Mesenchymal stem cell (in vitro differentiated cells and primary cell): Measurements from ENCODE around the gene ITSN2.

ENCODE experiments used
- DNase-seq: peaks from one replicate; pipeline ENCODE4 v3.0.0-alpha.2; 2013
- H2AFZ ChIP-seq: one replicate; pipeline ENCODE4 v1.6.1; 2013; ENCODE audit warnings: low read depth, mild to moderate bottlenecking, control low read depth, inconsistent platforms, low read length, moderate library complexity
- H2AK5ac ChIP-seq: 2 replicates; pipeline ENCODE4 v1.6.1; 2013; ENCODE audit warnings: low read length, moderate library complexity, mild to moderate bottlenecking, inconsistent platforms; ENCODE audit not compliant: severe bottlenecking
- H2BK120ac ChIP-seq: one replicate; pipeline ENCODE4 v1.6.1; 2013; ENCODE audit warnings: low read depth, mild to moderate bottlenecking, inconsistent platforms, low read length, moderate library complexity
- H2BK12ac ChIP-seq, 2 experiments: one replicate each; pipeline ENCODE4 v1.6.1; 2013; ENCODE audit warnings: inconsistent platforms in 2 of 2, low read length in 2 of 2, mild to moderate bottlenecking in 2 of 2, moderate library complexity in 2 of 2, control low read depth in 1 of 2
- H2BK15ac ChIP-seq: one replicate; pipeline ENCODE4 v1.6.1; 2013; ENCODE audit warnings: mild to moderate bottlenecking, low read depth, inconsistent platforms; ENCODE audit not compliant: poor library complexity, severe bottlenecking
- H2BK5ac ChIP-seq: 2 replicates; pipeline ENCODE4 v1.6.1; 2013; ENCODE audit warnings: low read depth, mild to moderate bottlenecking, low read length, control low read depth, inconsistent platforms; ENCODE audit not compliant: poor library complexity, severe bottlenecking
- H3K14ac ChIP-seq, 2 experiments: one replicate each; pipeline ENCODE4 v1.6.1; 2013; ENCODE audit warnings: inconsistent platforms in 2 of 2, low read length in 2 of 2, control low read depth in 1 of 2, mild to moderate bottlenecking in 1 of 2, moderate library complexity in 1 of 2
- H3K18ac ChIP-seq, 2 experiments: one replicate each; pipeline ENCODE4 v1.6.1; 2013; ENCODE audit warnings: inconsistent platforms in 2 of 2, low read length in 2 of 2, control low read depth in 1 of 2, low read depth in 1 of 2, mild to moderate bottlenecking in 1 of 2
- H3K23ac ChIP-seq, 2 experiments: one replicate each; pipeline ENCODE4 v1.6.1; 2013; ENCODE audit warnings: inconsistent platforms in 2 of 2, low read length in 2 of 2, mild to moderate bottlenecking in 2 of 2, moderate library complexity in 2 of 2, control low read depth in 1 of 2
- H3K27ac ChIP-seq: 2 replicates; pipeline ENCODE4 v1.5.1; 2013; ENCODE audit warnings: mild to moderate bottlenecking, moderate library complexity, low read length, control low read depth, inconsistent platforms; ENCODE audit not compliant: poor library complexity, severe bottlenecking
- H3K27me3 ChIP-seq, 2 experiments: 2 replicates each; pipeline versions ENCODE4 v1.6.1 to v1.7.0; 2013; ENCODE audit warnings: low read length in 2 of 2, mild to moderate bottlenecking in 2 of 2, moderate library complexity in 2 of 2, control low read depth in 1 of 2, inconsistent platforms in 1 of 2; ENCODE audit not compliant: control insufficient read depth in 1 of 2, insufficient read depth in 1 of 2
- H3K36me3 ChIP-seq, 2 experiments: 2 replicates each; pipeline versions ENCODE4 v1.6.1 to v1.7.0; 2013; ENCODE audit warnings: low read length in 2 of 2, control low read depth in 1 of 2, inconsistent platforms in 1 of 2, low read depth in 1 of 2, mild to moderate bottlenecking in 1 of 2; ENCODE audit not compliant: insufficient read depth in 2 of 2, control insufficient read depth in 1 of 2
- H3K4ac ChIP-seq, 2 experiments: one replicate each; pipeline ENCODE4 v1.6.1; 2013; ENCODE audit warnings: inconsistent platforms in 2 of 2, low read length in 2 of 2, mild to moderate bottlenecking in 2 of 2, moderate library complexity in 2 of 2, control low read depth in 1 of 2, low read depth in 1 of 2
- H3K4me1 ChIP-seq: 2 replicates; pipeline ENCODE4 v1.6.1; 2013; ENCODE audit warnings: low read depth, low read length, control low read depth; ENCODE audit not compliant: control insufficient read depth, insufficient read depth
- H3K4me2 ChIP-seq: 2 replicates; pipeline ENCODE4 v1.6.1; 2013; ENCODE audit warnings: low read length, mild to moderate bottlenecking, inconsistent platforms; ENCODE audit not compliant: poor library complexity, severe bottlenecking
- H3K4me3 ChIP-seq, 2 experiments: 2 replicates each; pipeline versions ENCODE4 v1.5.1 to v1.7.0; 2013; ENCODE audit warnings: low read length in 2 of 2, mild to moderate bottlenecking in 2 of 2, control low read depth in 1 of 2, low read depth in 1 of 2; ENCODE audit not compliant: insufficient read depth in 1 of 2
- H3K79me1 ChIP-seq: replicated peaks from 2 replicates; pipeline ENCODE4 v1.6.1; 2013; ENCODE audit warnings: mild to moderate bottlenecking, control low read depth, low read length, inconsistent platforms; ENCODE audit not compliant: poor library complexity, severe bottlenecking
- H3K9ac ChIP-seq: 2 replicates; pipeline ENCODE4 v1.7.0; 2013; ENCODE audit warnings: mild to moderate bottlenecking, low read length, moderate library complexity
- H3K9me3 ChIP-seq: 2 replicates; pipeline ENCODE4 v1.7.0; 2013; ENCODE audit warnings: mild to moderate bottlenecking, low read length; ENCODE audit not compliant: control insufficient read depth
- H4K8ac ChIP-seq: one replicate; pipeline ENCODE4 v1.6.1; 2013; ENCODE audit warnings: inconsistent platforms, mild to moderate bottlenecking, low read length, moderate library complexity
- H4K91ac ChIP-seq: one replicate; pipeline ENCODE4 v1.6.1; 2013; ENCODE audit warnings: mild to moderate bottlenecking, low read length, inconsistent platforms
- WGBS: methylation state at CpG from one replicate; pipeline ENCODE4 v1.1.7; 2013; ENCODE audit warnings: mixed read lengths; 5-methylcytosine and 5-hydroxymethylcytosine counted together

The ITSN2 gene

DNA sequence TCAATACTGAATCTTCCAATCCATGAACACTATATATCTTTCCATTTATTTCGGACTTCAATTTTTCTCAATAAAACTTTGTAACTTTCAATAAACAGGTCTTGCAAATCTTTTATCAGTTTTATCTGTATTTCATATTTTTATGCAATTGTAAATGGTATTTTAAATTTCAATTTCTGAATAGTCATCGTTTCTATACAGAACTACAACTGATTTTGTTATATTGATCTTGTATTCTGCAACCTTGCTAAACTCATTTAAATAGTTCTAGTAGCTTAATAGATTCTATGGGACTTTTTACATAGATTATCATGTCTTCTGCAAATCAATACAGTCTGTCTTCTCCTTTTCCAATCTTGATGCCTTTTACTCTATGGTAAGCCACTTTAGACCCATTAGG is 95.1 kb downstream of the ITSN2 start:
- Histone ChIP-seq H3K27me3 (no peaks in the 10 kb centered on the region), H3K18ac (no peak overlapping the region), H2BK12ac (no peak overlapping the region), H2AFZ (no peak overlapping the region), H4K91ac (no peak overlapping the region), H3K36me3 (peaks cover 6 to 54% of the 10 kb centered on the region in 2 experiments), H2AK5ac (no peak overlapping the region), H3K23ac (no peak overlapping the region), H2BK5ac (no peak overlapping the region), H3K4ac (no peak overlapping the region), H3K4me3 (no peak overlapping the region), H3K9ac (no peak overlapping the region), H3K27ac (no peak overlapping the region), H3K4me1 (peaks cover 4% of the 10 kb centered on the region), H3K4me2 (no peak overlapping the region), H3K14ac (no peak overlapping the region), H2BK120ac (no peak overlapping the region), H2BK15ac (no peak overlapping the region), H3K9me3 (no peaks in the 10 kb centered on the region), H4K8ac (no peak overlapping the region), H3K79me1 (no peaks in the 10 kb centered on the region)
- DNase-seq, result no peak
- no CpG with 5 or more reads among the region's 2 CpGs for WGBS

DNA sequence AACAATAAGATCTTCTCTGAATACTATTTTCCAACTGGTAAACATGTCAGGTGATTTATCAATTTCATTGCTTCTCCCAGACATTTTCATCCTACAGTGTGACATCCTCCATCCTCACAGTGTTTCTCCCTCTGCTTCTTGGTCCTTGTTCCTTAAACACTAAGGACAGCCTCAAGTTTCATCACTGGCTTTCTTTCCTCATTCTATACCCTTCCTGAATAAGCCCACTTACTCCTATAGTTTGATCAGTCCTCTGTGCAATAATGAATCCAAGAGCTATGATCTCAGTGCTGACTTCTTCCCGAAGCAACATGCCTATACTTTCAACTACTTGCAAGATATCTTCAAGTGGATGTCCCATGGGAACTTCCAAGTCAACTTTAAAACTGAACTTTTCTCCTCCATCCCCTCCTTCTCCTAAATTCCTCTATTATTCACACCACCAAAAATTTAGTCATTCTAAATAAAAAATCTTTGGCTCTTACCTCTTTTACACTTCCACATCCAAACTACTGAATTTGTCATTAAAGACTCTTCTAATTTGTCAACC is 97.8 kb downstream of the ITSN2 start:
- Histone ChIP-seq H4K8ac (no peak overlapping the region), H2BK12ac (no peak overlapping the region), H4K91ac (no peak overlapping the region), H3K79me1 (no peaks in the 10 kb centered on the region), H2BK5ac (no peak overlapping the region), H3K4me1 (no peaks in the 10 kb centered on the region), H2AK5ac (no peak overlapping the region), H3K18ac (no peak overlapping the region), H3K9me3 (no peaks in the 10 kb centered on the region), H2BK15ac (no peak overlapping the region), H3K4me3 (no peak overlapping the region), H2BK120ac (no peak overlapping the region), H3K36me3 (peaks cover 4 to 54% of the 10 kb centered on the region in 2 experiments), H3K14ac (no peak overlapping the region), H3K4me2 (no peak overlapping the region), H3K27me3 (no peaks in the 10 kb centered on the region), H3K27ac (no peak overlapping the region), H3K23ac (no peak overlapping the region), H3K4ac (no peak overlapping the region), H3K9ac (no peak overlapping the region), H2AFZ (no peak overlapping the region)
- 59% methylated on average over 1 of the region's 1 CpG for WGBS
- DNase-seq, result peak; percentile 19

DNA sequence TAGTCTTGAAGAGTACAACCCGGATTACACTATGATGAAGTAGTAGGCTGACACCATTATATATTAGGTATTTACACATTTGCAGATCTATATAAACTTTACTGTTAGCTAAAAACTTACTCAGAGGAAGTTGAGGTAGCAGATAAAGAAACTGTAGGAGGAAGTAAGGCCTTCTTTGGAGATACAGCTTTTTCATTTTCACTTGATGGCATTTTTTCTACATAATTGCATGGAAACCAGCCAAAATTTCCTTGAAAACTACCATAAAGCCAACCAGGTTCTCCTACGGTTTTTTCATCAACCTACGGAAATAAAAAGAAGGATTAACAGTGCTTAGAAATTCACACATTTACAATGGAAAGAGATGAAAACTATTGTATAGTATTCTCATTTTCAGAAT is 98.9 kb downstream of the ITSN2 start:
- no CpG with 5 or more reads among the region's 3 CpGs for WGBS
- Histone ChIP-seq H3K9ac (no peak overlapping the region), H3K27me3 (no peaks in the 10 kb centered on the region), H3K14ac (no peak overlapping the region), H4K8ac (no peak overlapping the region), H2AK5ac (no peak overlapping the region), H3K4me3 (no peak overlapping the region), H3K4me1 (peaks cover 2% of the 10 kb centered on the region), H3K18ac (no peak overlapping the region), H4K91ac (no peak overlapping the region), H3K79me1 (peaks cover 2% of the 10 kb centered on the region), H3K4ac (no peak overlapping the region), H3K23ac (no peak overlapping the region), H3K9me3 (no peaks in the 10 kb centered on the region), H2BK5ac (no peak overlapping the region), H2BK120ac (no peak overlapping the region), H2BK15ac (no peak overlapping the region), H2BK12ac (no peak overlapping the region), H3K4me2 (no peak overlapping the region), H3K36me3 (peaks cover 5 to 55% of the 10 kb centered on the region in 2 experiments), H2AFZ (no peak overlapping the region), H3K27ac (no peak overlapping the region)
- DNase-seq, result no peak

DNA sequence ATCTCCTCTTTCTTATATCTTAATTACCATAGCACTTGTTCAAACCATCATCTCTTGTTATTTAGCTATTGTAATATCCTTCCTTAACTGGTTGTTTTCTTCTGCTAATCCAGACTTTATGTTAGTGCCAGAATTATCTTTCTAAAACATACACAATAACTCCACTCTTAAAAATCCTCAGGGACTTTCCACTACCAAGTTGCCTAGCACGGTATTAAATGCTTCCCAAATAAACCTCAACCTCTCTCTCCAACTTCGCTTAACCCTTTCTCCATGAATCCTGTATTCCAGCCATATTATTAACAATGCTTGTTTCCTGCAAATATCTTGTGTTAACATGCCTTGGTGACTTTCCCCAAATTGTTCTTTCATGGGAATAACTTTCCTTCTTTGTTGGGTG is 101.0 kb downstream of the ITSN2 start:
- whole genome bisulfite sequencing, result 85% methylated on average over 2 of the region's 2 CpGs
- H3K4me2 ChIP-seq, result no peak overlapping the region
- peaks cover 2% of the 10 kb centered on the region for H3K79me1 ChIP-seq
- no peak for DNase-seq
- H2BK15ac ChIP-seq, result no peak overlapping the region
- no peaks in the 10 kb centered on the region for H3K9me3 ChIP-seq
- no peak overlapping the region for H3K18ac ChIP-seq
- H3K4ac ChIP-seq, result no peak overlapping the region
- H2BK5ac ChIP-seq, result no peak overlapping the region
- no peak overlapping the region for H4K8ac ChIP-seq
- H3K14ac ChIP-seq, result no peak overlapping the region
- peaks cover 2% of the 10 kb centered on the region for H3K4me1 ChIP-seq
- H3K27me3 ChIP-seq, result no peaks in the 10 kb centered on the region
- H2AK5ac ChIP-seq, result no peak overlapping the region
- no peak overlapping the region for H2BK12ac ChIP-seq
- no peak overlapping the region for H4K91ac ChIP-seq
- H3K36me3 ChIP-seq, result peaks cover 9 to 45% of the 10 kb centered on the region in 2 experiments
- H3K4me3 ChIP-seq, result no peak overlapping the region
- H2BK120ac ChIP-seq, result no peak overlapping the region
- H2AFZ ChIP-seq, result no peak overlapping the region
- no peak overlapping the region for H3K27ac ChIP-seq
- H3K23ac ChIP-seq, result no peak overlapping the region
- no peak overlapping the region for H3K9ac ChIP-seq
